Uterus (tissue), 4 donors: ENCODE results near the gene ERGIC1. TPM values are rescaled to one million over a fixed set of nuclear protein-coding genes. Genes with fewer than 3 reads are reported as not detected.

Experiments used
- DNase-seq, 2 donors: peaks; one replicate each; pipeline ENCODE4 v3.0.0-alpha.2; 2019 to 2020
- H3K27ac ChIP-seq, 2 donors: fragments of 200-600 bp; sonication (generic); 1 replicate in 1 of 2; 2 replicates in 1 of 2; pipeline ENCODE4 v1.5.1; 2016 to 2018
- H3K27me3 ChIP-seq, 2 donors: fragments of 200-600 bp; sonication (generic); one replicate each; pipeline ENCODE4 v1.5.1; 2018 to 2019; ENCODE audit warnings: control low read depth in 1 of 2
- H3K36me3 ChIP-seq, 2 donors: fragments of 200-600 bp; sonication (generic); one replicate each; pipeline ENCODE4 v1.5.1; 2019; ENCODE audit warnings: control low read depth in 1 of 2
- H3K4me1 ChIP-seq, 2 donors: fragments of 200-600 bp; sonication (generic); one replicate each; pipeline ENCODE4 v1.5.1; 2018 to 2019; ENCODE audit warnings: control low read depth in 1 of 2
- H3K4me3 ChIP-seq, 2 donors: fragments of 200-600 bp; sonication (generic); 1 replicate in 1 of 2; 2 replicates in 1 of 2; pipeline ENCODE4 v1.5.1; 2018 to 2019; ENCODE audit warnings: mild to moderate bottlenecking in 1 of 2
- H3K9me3 ChIP-seq, 2 donors: fragments of 200-600 bp; sonication (generic); one replicate each; pipeline ENCODE4 v1.5.1; 2019; ENCODE audit warnings: control low read depth in 1 of 2
- POLR2A ChIP-seq, 2 donors: fragments of 450-650 bp; IDR thresholded peaks; one replicate each; pipeline ENCODE4 v1.6.1; 2016; ENCODE audit warnings: antibody characterized with exemption in 2 of 2, mild to moderate bottlenecking in 1 of 2, moderate library complexity in 1 of 2
- intact Hi-C: fragments of 100-400 bp; cut with DNase I; formaldehyde crosslinking; loops from one replicate; pipeline ENCODE4 v1.15.1; 2023; ENCODE audit warnings: low total_unique reads
- total RNA-seq, 4 donors: library from RNA; depleted of rRNA in 3 of 4; stranded (reverse); fragments of >200 nt in 3 of 4; gene quantifications; one replicate each; pipeline versions ENCODE4 v1.1.0 to v1.2.4, GENCODE V29; 2014 to 2023
- TF ChIP-seq, protein P1 (sequence below), 4 experiments: fragments of 200-600 bp in 2 of 4; fragments of 450-650 bp in 2 of 4; sonication (generic) in 2 of 4; IDR thresholded peaks; one replicate each; pipeline ENCODE4 v1.5.1; 2016 to 2019; ENCODE audit warnings: antibody characterized with exemption in 4 of 4, mild to moderate bottlenecking in 2 of 4, moderate library complexity in 1 of 4
- donor health status: DM: yes; HTN: yes; CAD: no.

The ERGIC1 gene
- total RNA-seq, 4 donors from 2014 or later = 34.8 to 130 (median 67.7) TPM

DNA sequence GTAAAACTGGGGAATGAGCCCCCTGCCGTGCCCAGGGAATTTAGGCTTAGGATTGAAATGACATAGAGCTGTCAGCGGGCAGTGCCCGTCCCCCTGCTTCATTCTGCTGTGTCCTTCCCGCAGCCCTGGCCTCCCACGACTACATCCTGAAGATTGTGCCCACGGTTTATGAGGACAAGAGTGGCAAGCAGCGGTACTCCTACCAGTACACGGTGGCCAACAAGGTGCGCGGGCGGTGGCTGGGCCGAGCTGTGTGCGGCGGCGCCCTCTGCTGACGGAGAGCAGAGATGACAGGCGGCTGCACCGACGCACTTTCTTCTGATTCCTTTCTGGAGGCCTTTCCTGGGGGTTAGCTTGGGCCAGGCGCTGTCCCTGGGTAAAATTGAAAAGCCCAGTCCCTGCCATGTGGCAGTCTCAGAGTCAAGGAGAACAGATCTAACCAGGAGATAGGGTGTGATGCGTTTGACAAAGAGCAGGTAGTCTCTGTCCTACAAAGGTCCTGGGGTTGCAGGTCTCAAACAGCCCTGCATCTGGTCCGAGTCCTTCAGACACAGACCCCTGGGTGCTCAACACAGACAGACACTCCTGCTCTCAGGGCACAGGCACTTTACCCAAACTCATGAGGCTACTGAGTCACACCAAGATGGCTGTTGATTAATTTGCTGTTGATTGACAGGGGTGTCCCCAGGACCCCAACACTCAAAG, 98.4 kb downstream of the ERGIC1 start:
- no peaks in the 10 kb centered on the region for H3K36me3 ChIP-seq
- peaks cover 0 to 4% of the 10 kb centered on the region in 2 donors for H3K4me1 ChIP-seq
- H3K9me3 ChIP-seq = no peaks in the 10 kb centered on the region
- H3K4me3 ChIP-seq = no peak overlapping the region
- intact Hi-C loops = loop anchor here (5.0 to 10.0 kb wide), 2 partner anchors 220 to 458 kb away; no protein-coding TSS in a partner anchor
- H3K27me3 ChIP-seq = no peaks in the 10 kb centered on the region
- DNase-seq = peak; percentile 75 to 78
- peak overlapping the region; percentile 77 to 82 for H3K27ac ChIP-seq
- TF ChIP-seq POLR2A (IDR thresholded peaks at IDR 0.05) = no peak
- TF ChIP-seq, protein P1, sequence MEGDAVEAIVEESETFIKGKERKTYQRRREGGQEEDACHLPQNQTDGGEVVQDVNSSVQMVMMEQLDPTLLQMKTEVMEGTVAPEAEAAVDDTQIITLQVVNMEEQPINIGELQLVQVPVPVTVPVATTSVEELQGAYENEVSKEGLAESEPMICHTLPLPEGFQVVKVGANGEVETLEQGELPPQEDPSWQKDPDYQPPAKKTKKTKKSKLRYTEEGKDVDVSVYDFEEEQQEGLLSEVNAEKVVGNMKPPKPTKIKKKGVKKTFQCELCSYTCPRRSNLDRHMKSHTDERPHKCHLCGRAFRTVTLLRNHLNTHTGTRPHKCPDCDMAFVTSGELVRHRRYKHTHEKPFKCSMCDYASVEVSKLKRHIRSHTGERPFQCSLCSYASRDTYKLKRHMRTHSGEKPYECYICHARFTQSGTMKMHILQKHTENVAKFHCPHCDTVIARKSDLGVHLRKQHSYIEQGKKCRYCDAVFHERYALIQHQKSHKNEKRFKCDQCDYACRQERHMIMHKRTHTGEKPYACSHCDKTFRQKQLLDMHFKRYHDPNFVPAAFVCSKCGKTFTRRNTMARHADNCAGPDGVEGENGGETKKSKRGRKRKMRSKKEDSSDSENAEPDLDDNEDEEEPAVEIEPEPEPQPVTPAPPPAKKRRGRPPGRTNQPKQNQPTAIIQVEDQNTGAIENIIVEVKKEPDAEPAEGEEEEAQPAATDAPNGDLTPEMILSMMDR (IDR thresholded peaks at IDR 0.05) = peak; percentile 96 to 98 (median 98)

DNA sequence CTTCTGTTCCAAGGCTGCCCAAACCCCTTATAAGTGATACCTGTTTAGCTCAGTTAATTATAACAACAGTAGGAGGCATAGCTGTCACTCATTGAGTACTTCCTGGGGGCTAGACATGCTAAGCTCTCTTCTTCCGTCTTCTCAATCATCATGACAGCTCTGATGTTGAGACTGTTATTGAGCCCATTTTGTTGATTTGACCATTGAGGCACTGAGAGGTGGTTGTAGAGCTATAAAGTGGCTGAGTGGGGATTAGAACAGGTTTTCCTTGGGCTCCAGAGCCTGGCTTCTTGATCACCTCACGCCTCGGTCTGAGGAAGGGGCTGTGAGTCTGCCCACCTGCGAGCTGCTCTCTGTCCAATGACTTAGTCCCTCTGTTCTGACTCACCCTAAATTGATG, 99.2 kb downstream of the ERGIC1 start:
- no peak overlapping the region for H3K27ac ChIP-seq
- H3K27me3 ChIP-seq = no peaks in the 10 kb centered on the region
- no peak for DNase-seq
- intact Hi-C loops = loop anchor here (5.0 to 10.0 kb wide), 2 partner anchors 221 to 458 kb away; no protein-coding TSS in a partner anchor
- no peak for TF ChIP-seq POLR2A (IDR thresholded peaks at IDR 0.05)
- TF ChIP-seq, protein P1 (IDR thresholded peaks at IDR 0.05) = no peak
- H3K4me3 ChIP-seq = no peak overlapping the region
- H3K4me1 ChIP-seq = peaks cover 0 to 4% of the 10 kb centered on the region in 2 donors
- H3K36me3 ChIP-seq = no peaks in the 10 kb centered on the region
- no peaks in the 10 kb centered on the region for H3K9me3 ChIP-seq

GRCh38 chr5:172935096-172935495, 101.0 kb downstream of the ERGIC1 start:
- intact Hi-C loops = loop anchor here (10.0 kb wide), 1 partner anchor 460 kb away; no protein-coding TSS in a partner anchor
- no peak overlapping the region for H3K27ac ChIP-seq
- no peak for TF ChIP-seq POLR2A (IDR thresholded peaks at IDR 0.05)
- TF ChIP-seq, protein P1 (IDR thresholded peaks at IDR 0.05) = no peak
- H3K27me3 ChIP-seq = no peaks in the 10 kb centered on the region
- no peak overlapping the region for H3K4me3 ChIP-seq
- no peaks in the 10 kb centered on the region for H3K9me3 ChIP-seq
- DNase-seq = no peak
- H3K36me3 ChIP-seq = no peaks in the 10 kb centered on the region
- peaks cover 0 to 4% of the 10 kb centered on the region in 2 donors for H3K4me1 ChIP-seq

DNA sequence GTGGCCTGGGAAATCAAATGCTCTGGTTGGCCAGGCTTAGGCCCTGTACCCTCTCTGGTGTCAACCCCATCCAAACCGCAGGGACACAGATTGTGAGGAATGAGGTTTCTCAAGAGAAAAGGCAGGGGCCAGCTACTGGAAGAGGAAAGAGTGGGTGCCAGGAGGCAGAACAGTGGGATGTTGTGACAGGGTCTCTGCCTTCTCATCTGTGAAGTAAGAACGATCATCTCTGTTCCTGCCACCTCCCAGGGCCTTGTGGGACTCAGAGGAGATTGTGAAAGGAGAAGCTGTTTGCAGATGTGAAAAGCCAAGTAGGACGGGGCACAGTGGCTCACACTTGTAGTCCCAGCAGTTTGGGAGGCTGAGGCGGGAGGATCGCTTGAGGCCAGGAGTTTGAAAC, 102.3 kb downstream of the ERGIC1 start:
- no peak for TF ChIP-seq POLR2A (IDR thresholded peaks at IDR 0.05)
- TF ChIP-seq, protein P1 (IDR thresholded peaks at IDR 0.05) = no peak
- no peak for DNase-seq
- Histone ChIP-seq H3K4me1 (no peaks in the 10 kb centered on the region), H3K9me3 (no peaks in the 10 kb centered on the region), H3K36me3 (no peaks in the 10 kb centered on the region), H3K27me3 (no peaks in the 10 kb centered on the region), H3K4me3 (no peak overlapping the region), H3K27ac (no peak overlapping the region)
- intact Hi-C loops = loop anchor here (10.0 kb wide), 1 partner anchor 462 kb away; no protein-coding TSS in a partner anchor

- Histone ChIP-seq H3K4me1 (peaks cover 0 to 7% of the 10 kb centered on the region in 2 donors), H3K4me3 (no peak overlapping the region), H3K27ac (no peak overlapping the region), H3K9me3 (no peaks in the 10 kb centered on the region), H3K36me3 (no peaks in the 10 kb centered on the region), H3K27me3 (no peaks in the 10 kb centered on the region)
- intact Hi-C loops = loop anchor here (10.0 kb wide), 1 partner anchor 464 kb away; no protein-coding TSS in a partner anchor
- TF ChIP-seq, protein P1 (IDR thresholded peaks at IDR 0.05) = no peak
- TF ChIP-seq POLR2A (IDR thresholded peaks at IDR 0.05) = no peak
- no peak for DNase-seq
Measured at GRCh38 chr5:172939071-172939470, 105.0 kb downstream of the ERGIC1 start.
